Endodermal cell (in vitro differentiated cells): ENCODE measurements around the gene OR4K15. TPM values are rescaled to one million over a fixed set of nuclear protein-coding genes. Genes with fewer than 3 reads are reported as not detected.

Experiments used
- DNase-seq: peaks from one replicate; pipeline ENCODE4 v3.0.0-alpha.2; 2017
- H3K27ac ChIP-seq: 2 replicates; pipeline ENCODE4 v1.5.1; 2013; ENCODE audit warnings: mild to moderate bottlenecking, low read depth, low read length, moderate library complexity
- H3K27me3 ChIP-seq: 2 replicates; pipeline ENCODE4 v1.6.1; 2013; ENCODE audit warnings: mild to moderate bottlenecking, low read length, moderate library complexity; ENCODE audit not compliant: insufficient read depth, control insufficient read depth, poor library complexity, severe bottlenecking
- H3K36me3 ChIP-seq: 2 replicates; pipeline ENCODE4 v1.7.0; 2013; ENCODE audit warnings: mild to moderate bottlenecking, low read length, moderate library complexity; ENCODE audit not compliant: control insufficient read depth, insufficient read depth
- H3K4me1 ChIP-seq: one replicate; pipeline ENCODE4 v1.7.0; 2013; ENCODE audit warnings: low read length; ENCODE audit not compliant: control insufficient read depth, insufficient read depth
- H3K4me3 ChIP-seq: 2 replicates; pipeline ENCODE4 v1.5.1; 2013; ENCODE audit warnings: mild to moderate bottlenecking, low read length, moderate library complexity
- H3K9ac ChIP-seq: 2 replicates; pipeline ENCODE4 v1.6.1; 2013; ENCODE audit warnings: mild to moderate bottlenecking, low read length, moderate library complexity; ENCODE audit not compliant: poor library complexity, severe bottlenecking; ENCODE audit errors: extremely low read depth
- H3K9me3 ChIP-seq: 2 replicates; pipeline ENCODE4 v1.6.1; 2013; ENCODE audit warnings: mild to moderate bottlenecking, low read length, moderate library complexity; ENCODE audit not compliant: control insufficient read depth
- H3K27ac Mint-ChIP-seq: 2 replicates; pipeline ENCODE4 v1.8.0; 2020; ENCODE audit warnings: mixed read lengths
- H3K27me3 Mint-ChIP-seq: 2 replicates; pipeline ENCODE4 v1.8.0; 2021; ENCODE audit warnings: mild to moderate bottlenecking, mixed read lengths; ENCODE audit not compliant: insufficient read depth
- H3K36me3 Mint-ChIP-seq: 2 replicates; pipeline ENCODE4 v1.8.0; 2020; ENCODE audit warnings: low read depth, mixed read lengths
- H3K4me1 Mint-ChIP-seq: 2 replicates; pipeline ENCODE4 v1.8.0; 2020; ENCODE audit warnings: mixed read lengths
- H3K4me3 Mint-ChIP-seq: 2 replicates; pipeline ENCODE4 v1.8.0; 2020; ENCODE audit warnings: mild to moderate bottlenecking, moderate library complexity, mixed read lengths
- H3K9me3 Mint-ChIP-seq: 2 replicates; pipeline ENCODE4 v1.8.0; 2020; ENCODE audit warnings: mild to moderate bottlenecking, mixed read lengths
- WGBS, 2 experiments: methylation state at CpG; one replicate each; pipeline versions ENCODE4 v1.1.5 to v1.1.7; 2013; ENCODE audit warnings: missing lambda C conversion rate in 2 of 2, mixed read lengths in 1 of 2; ENCODE audit not compliant: insufficient coverage in 1 of 2, insufficient read length in 1 of 2; 5-methylcytosine and 5-hydroxymethylcytosine counted together
- total RNA-seq, 2 donors: library from RNA; stranded (reverse); fragmentation: NEBNext Ultra II Directional in 1 of 2; extraction: Animal tissue kit (Norgen Biotek cat#: 25700) in 1 of 2; gene quantifications; 2 replicates in 1 of 2; 3 replicates in 1 of 2; pipeline ENCODE4 v1.2.1, GENCODE V29; 2021
- TF ChIP-seq, protein P1 (sequence below): fragments of 200-600 bp; sonication (generic); conservative IDR thresholded peaks from 2 replicates; pipeline ENCODE4 v1.5.0; 2021; ENCODE audit warnings: antibody characterized with exemption, mild to moderate bottlenecking

Gene OR4K15
- total RNA-seq, 2 donors from 2014 or later, result not detected

DNA sequence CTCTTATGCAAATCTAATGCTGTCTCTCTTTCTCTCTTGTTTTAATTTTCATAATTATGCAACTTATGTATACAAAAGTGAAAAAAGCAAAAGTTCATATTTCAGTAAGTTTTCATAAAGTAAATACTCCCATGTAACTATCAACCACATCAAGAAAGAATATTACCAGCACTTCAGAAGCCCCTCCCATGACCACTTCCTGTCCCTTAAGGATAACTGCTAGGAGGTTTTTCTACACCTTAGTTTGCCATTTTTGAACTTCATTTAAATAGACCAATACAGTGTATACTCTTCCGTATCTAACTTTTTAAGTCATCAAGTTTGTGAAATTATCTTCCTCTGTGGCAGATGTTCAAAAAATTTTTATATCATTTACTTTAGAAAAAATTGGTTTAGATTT, 547 bp upstream of the OR4K15 start:
- H3K4me3 Mint-ChIP-seq, result no peak overlapping the region
- no peak overlapping the region for H3K4me3 ChIP-seq
- no peaks in the 10 kb centered on the region for H3K4me1 Mint-ChIP-seq
- peaks cover 41% of the 10 kb centered on the region for H3K9me3 ChIP-seq
- H3K27me3 Mint-ChIP-seq, result no peaks in the 10 kb centered on the region
- H3K27ac ChIP-seq, result no peak overlapping the region
- no peak for DNase-seq
- peaks cover 53% of the 10 kb centered on the region for H3K9me3 Mint-ChIP-seq
- H3K27me3 ChIP-seq, result no peaks in the 10 kb centered on the region
- H3K27ac Mint-ChIP-seq, result no peak overlapping the region
- TF ChIP-seq, protein P1, sequence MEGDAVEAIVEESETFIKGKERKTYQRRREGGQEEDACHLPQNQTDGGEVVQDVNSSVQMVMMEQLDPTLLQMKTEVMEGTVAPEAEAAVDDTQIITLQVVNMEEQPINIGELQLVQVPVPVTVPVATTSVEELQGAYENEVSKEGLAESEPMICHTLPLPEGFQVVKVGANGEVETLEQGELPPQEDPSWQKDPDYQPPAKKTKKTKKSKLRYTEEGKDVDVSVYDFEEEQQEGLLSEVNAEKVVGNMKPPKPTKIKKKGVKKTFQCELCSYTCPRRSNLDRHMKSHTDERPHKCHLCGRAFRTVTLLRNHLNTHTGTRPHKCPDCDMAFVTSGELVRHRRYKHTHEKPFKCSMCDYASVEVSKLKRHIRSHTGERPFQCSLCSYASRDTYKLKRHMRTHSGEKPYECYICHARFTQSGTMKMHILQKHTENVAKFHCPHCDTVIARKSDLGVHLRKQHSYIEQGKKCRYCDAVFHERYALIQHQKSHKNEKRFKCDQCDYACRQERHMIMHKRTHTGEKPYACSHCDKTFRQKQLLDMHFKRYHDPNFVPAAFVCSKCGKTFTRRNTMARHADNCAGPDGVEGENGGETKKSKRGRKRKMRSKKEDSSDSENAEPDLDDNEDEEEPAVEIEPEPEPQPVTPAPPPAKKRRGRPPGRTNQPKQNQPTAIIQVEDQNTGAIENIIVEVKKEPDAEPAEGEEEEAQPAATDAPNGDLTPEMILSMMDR, result no peak
- no peaks in the 10 kb centered on the region for H3K4me1 ChIP-seq
- WGBS, 2 experiments, result 67% methylated on average over 1 of the region's 1 CpG; no CpG with 5 or more reads in 1 of the 2 experiments
- H3K9ac ChIP-seq, result no peak overlapping the region
- H3K36me3 ChIP-seq, result no peaks in the 10 kb centered on the region
- H3K36me3 Mint-ChIP-seq, result no peaks in the 10 kb centered on the region

DNA sequence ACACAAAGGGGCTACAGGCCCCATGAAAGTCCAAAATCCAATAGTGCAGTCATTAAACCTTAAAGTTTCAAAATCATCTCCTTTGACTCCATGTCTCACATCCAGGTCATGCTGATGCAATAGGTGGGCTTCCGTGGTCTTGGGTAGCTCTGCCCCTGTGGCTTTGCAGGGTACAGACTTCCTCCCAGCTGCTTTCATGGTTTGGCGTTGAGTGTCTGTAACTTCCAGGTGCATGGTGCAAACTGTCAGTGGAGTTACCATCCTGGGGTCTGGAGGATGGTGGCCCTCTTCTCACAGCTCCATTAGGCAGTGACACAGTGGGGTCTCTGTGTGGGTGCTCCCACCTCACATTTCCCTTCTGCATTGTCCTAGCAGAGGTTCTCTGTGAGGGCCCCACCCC, 18.0 kb downstream of the OR4K15 start:
- peaks cover 86% of the 10 kb centered on the region for H3K9me3 Mint-ChIP-seq
- H3K27ac Mint-ChIP-seq, result no peak overlapping the region
- no peaks in the 10 kb centered on the region for H3K4me1 ChIP-seq
- H3K27me3 Mint-ChIP-seq, result no peaks in the 10 kb centered on the region
- H3K9me3 ChIP-seq, result peaks cover 82% of the 10 kb centered on the region
- no peaks in the 10 kb centered on the region for H3K27me3 ChIP-seq
- no peak overlapping the region for H3K27ac ChIP-seq
- no peak overlapping the region for H3K9ac ChIP-seq
- H3K36me3 ChIP-seq, result no peaks in the 10 kb centered on the region
- no peaks in the 10 kb centered on the region for H3K4me1 Mint-ChIP-seq
- H3K36me3 Mint-ChIP-seq, result no peaks in the 10 kb centered on the region
- 53 to 54% methylated on average over 2 of the region's 2 CpGs for WGBS, 2 experiments
- H3K4me3 Mint-ChIP-seq, result no peak overlapping the region
- DNase-seq, result no peak
- TF ChIP-seq, protein P1, result no peak
- no peak overlapping the region for H3K4me3 ChIP-seq

DNA sequence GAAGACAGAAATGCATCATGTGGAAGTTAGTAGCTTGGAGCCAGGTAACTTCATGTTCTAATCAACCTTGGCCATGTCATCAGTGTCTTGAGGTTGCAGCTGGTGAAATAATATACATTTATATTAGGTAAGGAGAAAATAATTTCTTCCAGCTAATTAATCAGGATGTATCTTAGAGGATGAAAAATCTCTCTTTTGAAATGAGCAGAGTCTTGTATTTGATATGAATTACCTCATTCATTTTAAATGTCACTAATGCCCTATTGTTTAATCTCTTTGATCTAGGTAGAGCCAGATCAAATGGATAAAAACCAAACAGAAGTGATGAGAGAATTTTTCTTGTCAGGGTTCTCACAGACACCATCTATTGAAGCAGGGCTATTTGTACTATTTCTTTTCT, 26.5 kb downstream of the OR4K15 start, which contains the start of gene OR4Q2:
TSS of gene OR4Q2 (plus strand) at position 301 of the 400 bp plus-strand sequence.
- Mint-ChIP-seq H3K9me3 (peaks cover 58% of the 10 kb centered on the region), H3K27me3 (no peaks in the 10 kb centered on the region), H3K4me1 (no peaks in the 10 kb centered on the region), H3K36me3 (no peaks in the 10 kb centered on the region), H3K4me3 (no peak within 1 kb of the TSS), H3K27ac (no peak within 1 kb of the TSS)
- no peak within 1 kb of the TSS for H3K9ac ChIP-seq
- H3K4me1 ChIP-seq, result no peaks in the 10 kb centered on the region
- no peak within 1 kb of the TSS for H3K27ac ChIP-seq
- DNase-seq, result no peak
- H3K4me3 ChIP-seq, result no peak within 1 kb of the TSS
- no peaks in the 10 kb centered on the region for H3K27me3 ChIP-seq
- H3K36me3 ChIP-seq, result no peaks in the 10 kb centered on the region
- peaks cover 67% of the 10 kb centered on the region for H3K9me3 ChIP-seq
- TF ChIP-seq, protein P1, result no peak
